Fibroblast of lung (primary cell): ENCODE data around the gene SLC16A6.

ENCODE experiments used
- CTCF ChIP-seq, 2 donors: IDR thresholded peaks in 1 of 2; conservative IDR thresholded peaks in 1 of 2; 1 replicate in 1 of 2; 2 replicates in 1 of 2; pipeline ENCODE4 v1.5.1; 2011 to 2012; ENCODE audit warnings: low read length in 2 of 2, control low read depth in 1 of 2, inconsistent platforms in 1 of 2, low read depth in 1 of 2, mild to moderate bottlenecking in 1 of 2
- EZH2 ChIP-seq: IDR thresholded peaks from 2 replicates; pipeline ENCODE4 v1.5.1; 2012; ENCODE audit warnings: low read length, control low read depth, mild to moderate bottlenecking; ENCODE audit errors: missing control alignments

GRCh38 chr17:68307443-68307842 lies 16.5 kb upstream of the SLC16A6 start:
- TF ChIP-seq EZH2 (no peak), CTCF (conservative IDR thresholded peaks at IDR 0.05 in 1 of 2, IDR thresholded peaks at IDR 0.05 in 1 of 2; ENCODE audit: low read depth in 1 of 2, low read length in 2 of 2) (no peak)
